HG02943 (cell line): ENCODE results near the gene TRAK1.

ENCODE experiments used
- ATAC-seq: cut with Tn5 transposase; IDR thresholded peaks from one replicate; pipeline ENCODE4 v1.9.1; 2021; ENCODE audit warnings: mild to moderate bottlenecking, low read depth, moderate library complexity; ENCODE audit not compliant: unreplicated experiment

The TRAK1 gene

DNA sequence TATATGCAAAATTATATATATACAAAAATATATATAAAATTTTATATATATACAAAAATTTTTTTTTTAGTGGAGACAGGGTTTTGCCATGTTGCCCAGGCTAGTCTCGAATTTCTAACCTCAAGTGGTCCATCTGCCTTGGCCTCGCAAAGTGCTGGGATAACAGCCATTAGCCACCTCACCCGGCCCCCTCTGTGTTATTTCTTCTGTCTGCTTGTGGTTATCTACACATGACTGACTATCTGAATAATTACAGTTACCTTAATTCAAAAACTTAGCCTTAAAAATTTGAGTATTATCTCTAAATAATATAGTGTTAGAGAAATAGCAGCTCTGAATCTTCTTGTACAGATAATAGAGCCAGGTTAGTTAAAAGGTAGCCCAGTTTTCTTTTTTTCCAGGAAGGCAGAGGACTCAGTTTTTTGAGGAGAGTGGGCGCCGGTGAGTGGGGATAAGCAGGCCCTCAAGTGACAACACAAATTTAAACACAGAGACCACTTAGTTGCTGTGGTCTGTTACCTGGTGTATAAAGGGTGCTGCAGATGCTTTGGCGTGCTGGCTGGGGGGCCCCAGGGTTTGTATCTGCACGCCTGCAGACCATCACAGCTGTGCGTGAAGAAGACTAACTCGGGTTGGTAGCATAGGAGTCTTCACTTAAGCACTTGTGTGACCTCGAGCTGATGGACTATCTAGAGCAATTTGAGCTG, 83.7 kb downstream of the TRAK1 start:
- ATAC-seq = no peak

DNA sequence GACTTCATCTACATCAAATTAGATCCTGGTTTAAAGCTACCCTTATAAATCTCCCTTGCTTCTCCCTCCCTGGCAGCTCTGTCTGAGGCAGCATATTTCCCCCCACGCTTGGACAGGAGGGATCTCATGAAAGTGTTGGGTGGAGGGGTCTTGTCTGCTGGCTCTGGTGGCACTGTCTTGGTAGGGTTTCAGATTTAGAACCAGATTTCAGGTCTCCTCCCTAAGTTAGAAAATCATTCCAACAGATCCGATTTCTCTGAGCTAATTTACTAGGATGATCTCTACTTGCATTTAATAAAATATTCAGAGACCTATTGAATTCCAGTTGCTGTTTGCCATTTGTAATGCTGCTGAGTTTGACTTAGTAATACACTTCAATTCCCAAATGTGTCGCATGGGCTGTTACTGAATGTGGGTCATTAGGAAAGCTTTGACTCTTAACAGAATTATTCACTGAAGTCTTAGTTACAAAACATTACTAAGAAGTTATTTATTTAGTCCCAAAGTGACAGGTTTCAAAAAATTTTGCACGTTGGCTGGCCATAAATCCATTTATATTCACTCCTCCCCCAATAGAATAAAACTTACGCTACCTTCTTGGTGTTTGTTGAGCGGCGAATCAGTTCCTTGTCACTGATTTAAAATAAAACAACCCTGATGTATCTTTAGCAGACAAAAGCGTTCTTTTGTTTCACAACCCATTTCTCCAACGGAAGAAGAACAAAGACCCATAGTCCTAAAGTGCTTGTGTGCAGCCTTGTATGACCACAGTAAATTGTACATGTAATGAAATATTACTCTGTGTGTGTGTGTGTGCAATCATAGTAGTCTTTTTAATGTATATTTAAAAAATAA, 84.5 kb downstream of the TRAK1 start:
- ATAC-seq = no peak

DNA sequence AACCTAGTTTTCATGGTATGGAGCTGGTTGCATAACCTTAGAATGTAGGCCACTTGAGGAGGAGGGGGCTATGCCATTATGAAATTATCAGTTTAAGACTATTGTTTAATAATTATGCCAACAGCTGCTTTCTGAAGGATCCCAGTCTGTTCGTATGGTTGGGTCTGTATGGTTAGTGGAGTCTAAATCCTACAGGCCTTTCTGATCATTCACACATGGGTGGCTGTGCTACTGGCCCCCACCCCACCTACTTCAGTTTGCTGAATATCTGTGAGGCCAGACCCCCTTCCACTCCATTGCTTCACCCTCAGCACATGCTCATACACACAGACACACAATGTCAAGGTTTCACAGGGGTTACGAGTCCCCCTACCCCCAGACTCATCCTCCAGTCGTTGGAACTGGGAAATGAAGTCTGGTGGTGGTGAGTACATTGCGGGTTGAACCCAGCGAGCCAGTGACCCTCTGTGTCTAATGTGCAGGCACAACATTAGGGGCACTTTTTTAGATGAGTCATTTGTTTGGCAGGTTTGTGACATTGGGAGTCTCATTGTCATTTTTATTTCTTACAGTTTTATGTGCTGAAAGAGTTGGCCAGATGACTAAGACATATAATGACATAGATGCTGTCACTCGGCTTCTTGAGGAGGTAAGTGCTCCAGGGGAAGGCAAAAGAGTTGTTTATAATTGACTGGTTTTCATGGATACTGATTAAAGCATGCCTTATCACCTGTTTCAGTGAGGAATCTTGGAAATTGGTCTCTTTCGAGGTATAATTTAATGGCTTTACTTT, 85.3 kb downstream of the TRAK1 start:
- ATAC-seq = no peak

DNA sequence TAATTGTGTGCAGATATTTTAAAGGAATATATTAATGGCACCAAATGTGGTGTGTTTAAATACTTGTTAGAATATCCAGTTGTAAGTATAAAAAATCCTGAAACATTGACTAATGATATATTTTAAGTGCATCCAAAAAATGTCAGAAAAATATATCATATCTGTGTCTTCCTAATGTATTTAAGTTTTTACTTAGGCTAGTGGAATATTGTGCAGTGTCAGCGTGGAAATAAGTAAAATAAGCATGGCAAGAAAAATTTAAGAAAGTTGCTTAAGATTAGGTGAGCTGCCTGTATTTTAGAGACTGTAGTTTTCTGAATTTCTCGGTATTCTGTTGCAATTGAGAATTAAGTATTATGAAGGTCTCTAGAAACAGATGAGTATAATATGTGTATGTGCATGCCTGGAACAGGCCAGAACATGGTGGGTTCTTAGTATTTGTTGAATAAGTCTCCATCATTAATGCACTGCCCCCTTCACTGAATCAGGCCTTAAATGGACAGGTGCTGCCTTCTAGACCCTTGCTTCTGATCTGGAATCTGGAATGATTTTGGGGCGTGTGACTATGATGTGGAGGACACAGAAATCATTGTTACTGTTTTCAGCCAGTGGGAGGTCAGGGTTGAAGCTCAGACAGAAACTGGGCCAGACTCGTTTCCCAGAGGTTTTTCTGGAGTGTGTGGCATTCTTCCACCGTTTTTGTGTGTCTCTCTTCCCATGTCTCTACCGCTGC, 86.1 kb downstream of the TRAK1 start:
- no peak for ATAC-seq

- no peak for ATAC-seq
Observed at GRCh38 chr3:42177801-42178150, 86.6 kb downstream of the TRAK1 start.

DNA sequence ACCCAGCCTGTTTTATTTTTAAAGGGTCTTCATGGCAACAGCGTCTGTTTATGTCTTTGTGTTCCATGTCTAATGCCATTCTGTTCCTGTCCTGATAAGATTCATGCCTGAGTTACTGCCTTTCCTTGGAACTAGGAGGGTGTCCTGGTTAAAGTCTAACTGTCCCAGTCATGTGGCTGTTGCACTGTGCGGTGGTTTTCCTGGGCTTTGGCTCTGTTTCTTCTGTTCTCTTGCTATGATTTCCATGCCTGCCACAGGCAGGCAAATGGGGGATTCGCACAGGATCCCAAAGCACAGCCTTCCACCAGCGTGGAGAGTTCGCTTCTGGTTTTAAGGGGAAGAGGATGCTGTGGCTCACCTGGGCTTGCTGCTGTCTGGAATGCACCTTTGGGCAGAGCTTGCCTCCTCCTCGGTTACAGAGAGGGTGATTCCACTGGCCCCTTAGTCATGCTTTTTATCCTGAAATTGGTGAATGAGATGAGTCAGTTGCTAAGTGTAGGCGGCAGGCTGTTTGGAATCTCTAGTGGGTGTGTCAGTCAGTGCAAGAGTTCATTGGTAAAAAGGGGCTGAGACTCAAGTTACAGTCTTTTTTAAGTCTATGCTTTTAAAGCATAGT, 88.1 kb downstream of the TRAK1 start:
- ATAC-seq = no peak

GRCh38 chr3:42180901-42181300, 89.7 kb downstream of the TRAK1 start:
- ATAC-seq = no peak

- ATAC-seq = no peak
Observed at GRCh38 chr3:42182555-42182954, 91.4 kb downstream of the TRAK1 start.

- no peak for ATAC-seq
Observed at GRCh38 chr3:42183991-42184632, 93.0 kb downstream of the TRAK1 start.

DNA sequence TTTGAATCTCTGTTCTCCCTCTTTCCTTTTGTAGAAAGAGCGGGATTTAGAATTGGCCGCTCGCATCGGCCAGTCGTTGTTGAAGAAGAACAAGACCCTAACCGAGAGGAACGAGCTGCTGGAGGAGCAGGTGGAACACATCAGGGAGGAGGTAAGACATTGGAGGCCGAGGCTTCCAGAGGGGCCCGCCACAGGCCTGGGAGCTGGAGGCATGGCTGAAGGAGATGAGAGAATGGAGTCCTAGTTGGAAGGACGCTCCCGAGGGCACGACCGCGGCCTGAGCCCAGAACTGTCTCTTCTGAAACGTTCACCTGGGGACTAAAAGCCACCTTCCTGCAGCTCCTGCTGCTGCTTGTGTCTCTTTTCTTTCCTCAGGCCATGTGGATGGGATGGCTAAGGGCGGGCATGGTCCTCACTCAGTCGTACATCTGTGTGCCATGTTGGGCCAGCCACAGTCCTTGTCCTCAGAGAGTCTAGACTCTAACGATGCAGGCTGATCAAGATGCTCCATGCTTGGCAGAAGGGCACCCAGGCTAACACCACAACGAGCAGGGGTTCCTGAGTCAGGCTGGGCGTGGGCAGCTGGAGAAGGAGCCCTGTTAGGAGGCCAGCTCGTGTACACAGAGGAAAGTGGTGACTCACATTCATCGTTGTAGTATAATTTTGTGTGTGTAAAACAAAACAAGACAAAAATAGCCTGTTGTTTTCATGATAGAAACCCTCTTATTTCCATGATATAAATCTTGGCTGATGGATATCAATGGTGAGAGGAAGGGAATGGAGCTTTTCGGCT, 93.7 kb downstream of the TRAK1 start:
- no peak for ATAC-seq

DNA sequence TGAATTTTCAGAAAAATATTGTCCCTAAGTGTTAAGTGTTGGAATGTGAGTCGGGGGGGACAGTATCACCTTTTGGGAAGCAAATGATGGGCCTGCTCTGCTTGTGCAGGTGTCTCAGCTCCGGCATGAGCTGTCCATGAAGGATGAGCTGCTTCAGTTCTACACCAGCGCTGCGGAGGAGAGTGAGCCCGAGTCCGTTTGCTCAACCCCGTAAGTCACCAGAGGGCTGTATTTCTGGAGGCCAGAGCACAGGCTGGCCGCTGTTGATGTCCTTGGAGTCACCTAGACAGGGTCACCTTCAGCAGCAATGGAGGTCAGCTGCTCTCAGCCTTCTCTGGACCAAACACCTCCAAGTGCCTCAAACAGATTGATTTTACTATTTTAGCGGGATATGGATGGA, 96.8 kb downstream of the TRAK1 start:
- ATAC-seq = no peak

- ATAC-seq = no peak
Observed at GRCh38 chr3:42188376-42188775, 97.2 kb downstream of the TRAK1 start.

GRCh38 chr3:42189001-42189460, 97.9 kb downstream of the TRAK1 start:
- no peak for ATAC-seq

GRCh38 chr3:42189736-42190135, 98.6 kb downstream of the TRAK1 start:
- no peak for ATAC-seq

DNA sequence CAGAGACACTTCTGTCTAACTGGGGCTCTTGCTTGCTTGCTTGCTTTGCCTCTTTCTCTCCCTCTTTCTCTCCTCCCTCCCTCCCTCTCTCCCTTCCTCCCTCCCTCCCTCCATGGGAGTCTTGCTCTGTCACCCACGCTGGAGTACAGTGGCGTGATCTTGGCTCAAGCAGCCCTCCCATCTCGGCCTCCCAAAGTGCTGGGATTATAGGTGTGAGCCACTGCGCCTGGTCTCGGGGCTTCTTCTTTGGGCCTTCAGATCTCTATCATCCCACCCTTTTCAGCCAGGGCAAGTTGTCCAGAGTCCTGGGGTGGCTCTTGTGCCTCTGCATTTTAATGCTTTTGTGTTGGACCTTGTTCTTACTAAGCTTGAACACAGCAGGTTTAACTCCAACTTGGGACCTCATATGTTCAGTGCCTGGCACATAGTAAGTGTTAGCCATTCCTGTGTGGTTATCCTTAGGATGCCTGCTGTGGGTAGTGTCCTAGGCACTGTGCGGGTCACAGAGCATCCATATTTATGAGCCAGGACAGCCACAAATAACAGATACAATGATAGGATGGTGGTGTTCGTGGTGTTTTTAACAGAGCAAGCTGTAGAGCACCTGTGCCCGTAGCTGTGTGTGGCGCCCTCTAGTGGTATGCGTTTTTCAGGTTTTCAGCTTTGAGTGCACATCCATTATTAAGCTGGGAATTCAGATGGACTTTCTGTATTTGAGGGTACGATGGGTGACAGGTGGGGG, 99.7 kb downstream of the TRAK1 start:
- no peak for ATAC-seq

- ATAC-seq = no peak
Observed at GRCh38 chr3:42191443-42191747, 100.2 kb downstream of the TRAK1 start.

DNA sequence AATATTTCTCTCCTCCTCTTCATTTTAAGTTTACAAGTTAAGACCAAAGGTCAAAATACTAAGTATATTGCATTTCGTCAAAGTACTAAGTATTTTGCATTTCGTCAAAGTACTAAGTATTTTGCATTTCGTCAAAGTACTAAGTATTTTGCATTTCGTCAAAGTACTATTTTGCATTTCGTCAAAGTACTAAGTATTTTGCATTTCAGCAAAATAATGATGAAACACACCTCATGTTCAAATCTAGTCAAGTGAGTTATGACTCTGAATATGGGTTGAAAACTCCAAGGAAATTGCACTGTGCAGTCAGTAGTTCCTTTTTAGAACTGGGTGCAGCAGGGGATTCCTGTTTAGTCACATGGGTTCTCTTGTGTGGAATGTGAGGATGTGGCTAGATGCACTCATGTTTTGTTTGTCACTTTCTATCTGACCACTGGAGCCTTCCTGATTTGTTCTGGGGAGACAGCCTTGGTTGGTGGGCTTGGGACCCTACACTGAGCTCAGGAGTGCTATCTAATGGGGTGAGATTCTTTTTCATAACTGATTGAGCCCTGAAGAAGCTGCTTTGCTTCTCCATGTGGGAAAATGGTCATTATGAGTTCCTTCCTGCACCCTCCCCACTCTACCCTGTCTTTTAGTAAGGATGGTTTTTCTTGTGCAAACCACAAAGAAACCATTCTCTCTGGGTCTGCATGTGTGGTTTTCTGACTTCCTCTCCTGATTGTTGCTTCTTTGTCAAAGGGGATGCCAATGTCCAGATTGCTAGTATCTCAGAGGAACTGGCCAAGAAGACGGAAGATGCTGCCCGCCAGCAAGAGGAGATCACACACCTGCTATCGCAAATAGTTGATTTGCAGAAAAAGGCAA, 101.4 kb downstream of the TRAK1 start:
- ATAC-seq = no peak
